Lower leg skin (tissue), 3 donors: ENCODE results near the gene DHRSX.

Experiments used
- CTCF ChIP-seq, 3 donors: fragments of 450-650 bp; IDR thresholded peaks; one replicate each; pipeline ENCODE4 v1.5.1; 2016; ENCODE audit warnings: antibody characterized with exemption in 3 of 3, mild to moderate bottlenecking in 3 of 3, moderate library complexity in 2 of 3
- POLR2A ChIP-seq, 2 donors: fragments of 450-650 bp; IDR thresholded peaks; one replicate each; pipeline ENCODE4 v1.6.1; 2016 to 2017; ENCODE audit warnings: antibody characterized with exemption in 2 of 2, mild to moderate bottlenecking in 1 of 2, moderate library complexity in 1 of 2

DNA sequence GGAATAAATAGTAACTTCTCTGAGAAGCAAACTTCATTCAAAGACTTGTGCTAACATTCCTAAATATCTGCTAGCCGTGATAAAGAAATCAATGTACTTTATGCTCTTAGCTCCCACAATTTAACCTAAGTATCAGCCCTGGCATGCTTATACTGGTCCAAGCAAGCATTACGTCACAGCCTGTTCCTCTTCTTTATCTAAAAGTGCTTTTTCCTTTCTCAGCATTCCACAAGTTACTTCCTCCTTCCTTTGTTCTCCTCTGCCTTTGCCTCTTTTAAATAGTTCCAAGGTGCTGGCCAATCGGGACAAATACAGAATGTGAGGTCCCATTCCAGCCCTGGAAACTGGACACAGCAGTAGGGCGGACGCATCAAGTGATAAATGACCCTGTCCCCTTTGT, 249.6 kb downstream of the DHRSX start:
- TF ChIP-seq CTCF (IDR thresholded peaks at IDR 0.05) (no peak), POLR2A (IDR thresholded peaks at IDR 0.05) (no peak)
